ENCODE results near the gene MIER3. TPM values are rescaled to one million over a fixed set of nuclear protein-coding genes. Genes with fewer than 3 reads are reported as not detected.

Gene MIER3
- total RNA-seq, 2 donors from 2014 or later, result 48.3 to 51.8 TPM

DNA sequence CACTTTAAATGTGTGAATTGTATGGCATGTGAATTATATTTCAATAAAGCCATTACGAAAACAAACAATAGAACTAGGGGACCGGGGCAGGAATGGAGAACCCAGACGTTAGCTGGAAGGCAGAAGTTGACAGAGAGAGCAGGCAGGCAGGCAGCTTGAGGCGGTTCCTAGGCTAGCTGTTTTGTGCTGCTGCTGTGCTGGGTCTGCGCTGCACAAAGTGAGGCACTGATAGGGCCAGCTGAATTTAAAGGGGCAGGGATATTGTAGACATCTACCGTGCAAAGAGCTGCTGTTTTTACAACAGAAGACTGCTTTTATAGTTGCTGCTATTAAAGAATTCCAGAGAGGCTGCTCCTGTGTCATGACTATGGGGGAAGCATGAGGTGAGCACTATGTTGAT lies 21.6 kb upstream of the MIER3 start:
- Histone ChIP-seq H3K36me3 (ENCODE audit: control insufficient read depth, insufficient read depth, low read length) (no peaks in the 10 kb centered on the region), H3K4me3 (ENCODE audit: low read length) (no peak overlapping the region), H3K4me1 (ENCODE audit: control insufficient read depth, insufficient read depth, low read length) (no peaks in the 10 kb centered on the region), H3K27me3 (ENCODE audit: control insufficient read depth, insufficient read depth, low read length, poor library complexity, severe bottlenecking) (no peaks in the 10 kb centered on the region), H3K27ac (ENCODE audit: low read depth, low read length) (no peak overlapping the region), H3K9me3 (ENCODE audit: control insufficient read depth, low read length) (peaks cover 5% of the 10 kb centered on the region), H3K9ac (ENCODE audit: extremely low read depth, low read length, poor library complexity, severe bottlenecking) (no peak overlapping the region)
- H3K27me3 Mint-ChIP-seq (ENCODE audit: insufficient read depth), result peaks cover 8% of the 10 kb centered on the region
- no peaks in the 10 kb centered on the region for H3K36me3 Mint-ChIP-seq (ENCODE audit: low read depth)
- 87% methylated on average over 4 to 6 of the region's 6 CpGs for WGBS, 2 experiments (ENCODE audit: insufficient coverage in 1 of 2, insufficient read length in 1 of 2)
- H3K27ac Mint-ChIP-seq, result no peak overlapping the region
- DNase-seq, result no peak
- no peaks in the 10 kb centered on the region for H3K9me3 Mint-ChIP-seq
- H3K4me1 Mint-ChIP-seq, result peaks cover 16% of the 10 kb centered on the region
- H3K4me3 Mint-ChIP-seq, result no peak overlapping the region
- TF ChIP-seq, protein P1, sequence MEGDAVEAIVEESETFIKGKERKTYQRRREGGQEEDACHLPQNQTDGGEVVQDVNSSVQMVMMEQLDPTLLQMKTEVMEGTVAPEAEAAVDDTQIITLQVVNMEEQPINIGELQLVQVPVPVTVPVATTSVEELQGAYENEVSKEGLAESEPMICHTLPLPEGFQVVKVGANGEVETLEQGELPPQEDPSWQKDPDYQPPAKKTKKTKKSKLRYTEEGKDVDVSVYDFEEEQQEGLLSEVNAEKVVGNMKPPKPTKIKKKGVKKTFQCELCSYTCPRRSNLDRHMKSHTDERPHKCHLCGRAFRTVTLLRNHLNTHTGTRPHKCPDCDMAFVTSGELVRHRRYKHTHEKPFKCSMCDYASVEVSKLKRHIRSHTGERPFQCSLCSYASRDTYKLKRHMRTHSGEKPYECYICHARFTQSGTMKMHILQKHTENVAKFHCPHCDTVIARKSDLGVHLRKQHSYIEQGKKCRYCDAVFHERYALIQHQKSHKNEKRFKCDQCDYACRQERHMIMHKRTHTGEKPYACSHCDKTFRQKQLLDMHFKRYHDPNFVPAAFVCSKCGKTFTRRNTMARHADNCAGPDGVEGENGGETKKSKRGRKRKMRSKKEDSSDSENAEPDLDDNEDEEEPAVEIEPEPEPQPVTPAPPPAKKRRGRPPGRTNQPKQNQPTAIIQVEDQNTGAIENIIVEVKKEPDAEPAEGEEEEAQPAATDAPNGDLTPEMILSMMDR (conservative IDR thresholded peaks at IDR 0.05), result no peak

DNA sequence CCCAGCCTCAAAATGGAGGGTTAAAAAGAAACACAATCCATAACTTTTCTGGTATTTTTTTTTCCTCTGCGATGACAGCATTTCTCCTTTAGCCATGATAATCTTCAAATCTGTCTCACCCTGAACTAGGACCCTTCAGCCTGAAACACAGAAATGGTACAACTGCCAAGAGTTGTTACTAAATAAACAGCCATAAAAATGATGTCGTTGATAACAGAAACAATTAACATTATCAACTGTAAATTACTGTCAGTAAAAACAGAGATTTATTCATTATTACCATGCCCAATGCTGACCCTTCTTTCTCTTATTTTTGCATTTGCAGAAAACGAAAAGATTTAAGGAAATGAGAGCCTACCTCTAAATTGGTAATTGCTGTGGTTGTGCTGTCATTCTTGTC lies 19.4 kb upstream of the MIER3 start:
- H3K27me3 Mint-ChIP-seq (ENCODE audit: insufficient read depth), result peaks cover 8% of the 10 kb centered on the region
- DNase-seq, result no peak
- H3K27ac ChIP-seq (ENCODE audit: low read depth, low read length), result no peak overlapping the region
- H3K9me3 ChIP-seq (ENCODE audit: control insufficient read depth, low read length), result peaks cover 5% of the 10 kb centered on the region
- no peaks in the 10 kb centered on the region for H3K27me3 ChIP-seq (ENCODE audit: control insufficient read depth, insufficient read depth, low read length, poor library complexity, severe bottlenecking)
- H3K36me3 ChIP-seq (ENCODE audit: control insufficient read depth, insufficient read depth, low read length), result no peaks in the 10 kb centered on the region
- H3K4me3 Mint-ChIP-seq, result no peak overlapping the region
- H3K27ac Mint-ChIP-seq, result no peak overlapping the region
- no peaks in the 10 kb centered on the region for H3K4me1 ChIP-seq (ENCODE audit: control insufficient read depth, insufficient read depth, low read length)
- no peak overlapping the region for H3K4me3 ChIP-seq (ENCODE audit: low read length)
- no peaks in the 10 kb centered on the region for H3K9me3 Mint-ChIP-seq
- peaks cover 11% of the 10 kb centered on the region for H3K4me1 Mint-ChIP-seq
- WGBS, 2 experiments (ENCODE audit: insufficient coverage in 1 of 2, insufficient read length in 1 of 2), result 63 to 80% methylated on average over 1 to 3 of the region's 3 CpGs
- no peak overlapping the region for H3K9ac ChIP-seq (ENCODE audit: extremely low read depth, low read length, poor library complexity, severe bottlenecking)
- no peaks in the 10 kb centered on the region for H3K36me3 Mint-ChIP-seq (ENCODE audit: low read depth)
- TF ChIP-seq, protein P1 (conservative IDR thresholded peaks at IDR 0.05), result no peak

- Histone ChIP-seq H3K27me3 (ENCODE audit: control insufficient read depth, insufficient read depth, low read length, poor library complexity, severe bottlenecking) (no peaks in the 10 kb centered on the region), H3K9ac (ENCODE audit: extremely low read depth, low read length, poor library complexity, severe bottlenecking) (no peak overlapping the region), H3K36me3 (ENCODE audit: control insufficient read depth, insufficient read depth, low read length) (no peaks in the 10 kb centered on the region), H3K27ac (ENCODE audit: low read depth, low read length) (no peak overlapping the region), H3K9me3 (ENCODE audit: control insufficient read depth, low read length) (peaks cover under 1% of the 10 kb centered on the region), H3K4me1 (ENCODE audit: control insufficient read depth, insufficient read depth, low read length) (peaks cover 4% of the 10 kb centered on the region), H3K4me3 (ENCODE audit: low read length) (no peak overlapping the region)
- Mint-ChIP-seq H3K27ac (no peak overlapping the region), H3K4me1 (peaks cover 13% of the 10 kb centered on the region), H3K9me3 (no peaks in the 10 kb centered on the region), H3K36me3 (ENCODE audit: low read depth) (no peaks in the 10 kb centered on the region), H3K4me3 (no peak overlapping the region), H3K27me3 (ENCODE audit: insufficient read depth) (peaks cover 10% of the 10 kb centered on the region)
- TF ChIP-seq, protein P1 (conservative IDR thresholded peaks at IDR 0.05), result no peak
- no peak for DNase-seq
- 100% methylated on average over 1 to 2 of the region's 2 CpGs for WGBS, 2 experiments (ENCODE audit: insufficient coverage in 1 of 2, insufficient read length in 1 of 2)
Observed at GRCh38 chr5:56964173-56964572, 12.2 kb upstream of the MIER3 start.

Measured in endodermal cell (in vitro differentiated cells).